Right forelimb (tissue), 1 donor: ENCODE data around the gene WDR3.
"Not testable (repeated sequence)": the region's sequence is repeated elsewhere in the genome, so short reads cannot be mapped to it uniquely, and the experiment has no call there.

ENCODE experiments used
- DNase-seq: peaks from one replicate; pipeline ENCODE4 v3.0.0-alpha.2; 2018

Gene WDR3

DNA sequence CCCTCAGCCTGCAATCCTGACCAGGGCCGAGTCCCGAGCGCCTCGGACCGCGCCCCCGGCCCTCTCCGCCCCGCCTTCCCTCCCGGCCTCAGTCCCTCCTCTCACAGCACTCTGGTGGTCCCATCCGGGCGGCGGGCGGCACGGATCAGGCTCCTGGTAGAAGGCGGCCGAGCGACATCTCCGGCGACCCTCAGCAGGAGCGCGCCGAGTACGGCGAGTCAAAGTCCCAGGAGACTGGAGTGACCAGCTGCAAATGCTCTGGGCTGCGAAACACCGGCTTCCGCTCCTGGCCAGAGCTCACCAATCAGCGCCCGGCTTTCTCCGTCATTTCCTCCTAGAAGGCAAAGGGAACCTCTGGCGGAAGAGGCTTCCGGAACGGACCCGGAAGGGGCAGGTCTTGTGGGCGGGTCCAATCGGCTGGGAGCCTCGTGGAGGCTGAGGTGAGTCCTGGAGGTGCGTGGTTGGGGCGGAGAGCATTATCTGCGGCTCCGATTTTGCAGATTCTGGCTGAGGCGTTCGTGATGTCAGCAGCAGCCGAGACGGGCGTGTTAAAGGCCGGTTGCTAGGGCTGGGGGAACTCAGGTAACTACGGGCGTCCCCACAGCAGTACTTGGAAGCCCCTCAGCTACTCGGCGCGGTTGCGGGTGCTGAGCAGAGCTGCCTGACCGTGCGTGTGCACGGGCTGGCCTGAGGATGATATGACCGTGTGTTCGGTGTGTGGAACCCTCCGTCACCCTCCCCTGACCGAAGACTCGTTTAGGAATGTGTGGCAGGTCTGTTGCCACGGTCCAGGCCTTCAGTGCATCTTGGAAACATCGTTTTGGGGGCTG lies at the start of gene WDR3, which contains the start of gene GDAP2:
Gene WDR3, plus strand, starts transcription at position 397 of the 830 bp plus-strand sequence. CDS start 3,581 bp downstream, outside the sequence.
Gene GDAP2, minus strand, starts transcription at position 279 of the 830 bp plus-strand sequence. CDS start 9,264 bp downstream, outside the sequence.
- DNase-seq: peak; percentile 96

GRCh38 chr1:117883616-117884015 lies 45.9 kb upstream of the WDR3 start:
- DNase-seq: no peak

- no peak for DNase-seq
These were observed 43.3 kb upstream of the WDR3 start for GRCh38 chr1:117886101-117886795.

- DNase-seq: no peak
These were observed 39.1 kb upstream of the WDR3 start for GRCh38 chr1:117890452-117890851.

GRCh38 chr1:117892512-117892911 lies 37.0 kb upstream of the WDR3 start:
- no peak for DNase-seq

DNA sequence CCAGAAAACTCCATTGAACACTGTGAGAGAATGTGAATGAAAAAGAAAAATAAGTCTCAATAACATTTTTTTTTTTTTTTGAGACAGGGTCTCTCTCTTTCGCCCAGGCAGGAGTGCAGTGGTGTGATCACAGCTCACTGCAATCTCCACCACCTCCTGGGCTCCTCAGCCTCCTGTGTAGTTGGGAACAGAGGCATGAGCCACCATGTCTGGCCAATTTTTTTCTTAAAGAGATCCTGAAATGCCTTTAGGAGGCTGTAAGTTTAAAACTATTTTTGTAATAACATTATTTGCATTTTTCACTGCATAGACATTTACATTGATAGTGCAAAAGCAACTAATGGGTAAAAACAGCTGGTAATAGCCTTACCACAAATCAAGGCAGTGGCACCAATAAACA lies 35.5 kb upstream of the WDR3 start:
- DNase-seq: no peak

GRCh38 chr1:117895482-117896114 lies 33.9 kb upstream of the WDR3 start:
- peak; percentile 67 for DNase-seq

- DNase-seq: no peak
These were observed 32.0 kb upstream of the WDR3 start for GRCh38 chr1:117897551-117897950.

- no peak for DNase-seq
These were observed 29.7 kb upstream of the WDR3 start for GRCh38 chr1:117899801-117900200.

GRCh38 chr1:117902944-117903343 lies 26.6 kb upstream of the WDR3 start:
- DNase-seq: no peak

DNA sequence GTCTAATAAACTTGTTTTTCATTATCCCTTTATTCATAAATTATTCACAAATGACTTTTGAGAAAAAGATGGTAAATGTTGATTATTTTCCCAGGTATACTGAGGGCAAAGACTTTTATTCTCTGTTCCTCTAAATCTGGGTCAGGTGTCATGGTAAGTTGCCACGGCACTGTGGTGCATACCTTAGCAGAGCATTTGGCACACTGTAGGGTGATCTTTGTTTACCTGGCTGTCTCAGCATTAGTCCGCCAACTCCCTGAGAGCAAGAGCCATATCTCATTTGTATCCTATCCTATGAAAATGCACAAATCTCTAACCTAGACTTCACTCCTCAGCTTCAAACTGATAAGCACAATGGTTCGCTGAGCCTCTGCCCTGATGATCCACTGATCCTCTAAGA lies 25.1 kb upstream of the WDR3 start:
- no peak for DNase-seq

DNA sequence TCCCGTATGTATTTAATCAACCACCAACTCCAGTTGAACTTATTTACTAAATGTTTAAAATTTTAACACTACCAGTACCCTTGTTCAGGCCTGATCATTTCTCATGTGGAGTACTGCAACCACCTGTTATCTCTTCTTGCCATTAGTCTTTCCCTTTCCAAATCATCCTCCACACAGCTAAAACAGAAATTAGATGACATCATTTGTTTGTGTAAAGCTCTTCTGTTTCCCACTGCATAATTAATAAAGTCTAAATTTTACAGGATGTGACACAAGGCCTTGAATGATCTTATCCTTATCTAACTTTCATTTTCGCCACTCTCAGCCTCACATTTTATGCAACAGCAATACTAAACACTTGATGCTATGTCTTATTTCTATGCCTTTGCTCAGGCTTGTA lies 24.5 kb upstream of the WDR3 start:
- no peak for DNase-seq

DNA sequence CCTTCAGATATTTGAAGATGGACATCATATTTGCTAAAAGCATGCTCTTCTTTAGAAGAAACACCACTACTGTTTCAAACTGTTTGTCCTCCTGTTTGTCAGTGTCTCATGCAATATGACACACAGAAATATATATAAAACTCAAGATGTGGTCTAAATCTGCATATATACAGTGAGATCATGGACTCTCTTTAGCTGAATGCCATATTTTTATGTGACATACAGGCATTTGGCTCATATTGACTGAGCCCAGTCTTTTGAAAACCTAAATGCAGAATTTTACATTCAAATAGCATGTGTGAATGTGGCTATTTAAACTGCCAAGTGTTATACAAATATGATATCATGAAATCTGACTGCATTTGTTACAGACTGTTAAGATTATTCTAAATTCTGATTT lies 18.5 kb upstream of the WDR3 start:
- no peak for DNase-seq

- DNase-seq: no peak
These were observed 10.2 kb upstream of the WDR3 start for GRCh38 chr1:117919376-117919775.

DNA sequence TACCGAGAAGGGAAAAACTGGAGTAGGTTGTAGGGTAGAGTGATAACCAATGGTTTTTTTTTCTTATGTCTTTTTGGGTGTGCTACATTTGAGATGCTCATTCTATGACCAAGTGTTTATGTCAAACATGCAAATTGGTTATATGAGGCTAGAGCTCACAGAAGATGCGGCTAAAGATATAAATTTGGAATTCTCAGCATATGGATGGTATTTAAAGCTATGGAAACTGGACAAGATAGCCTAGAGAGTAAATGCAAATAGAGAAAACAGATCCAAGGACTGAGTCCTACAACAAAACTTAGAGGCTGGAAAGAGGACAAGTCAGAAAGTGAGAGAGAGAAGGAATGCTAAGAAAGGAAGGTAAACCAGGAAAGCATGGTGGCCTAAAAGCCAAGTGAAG lies 7.5 kb upstream of the WDR3 start:
- no peak for DNase-seq

- DNase-seq: not testable (repeated sequence)
These were observed 6.8 kb upstream of the WDR3 start for GRCh38 chr1:117922717-117923116.

- DNase-seq: no peak
These were observed 3.6 kb upstream of the WDR3 start for GRCh38 chr1:117925981-117926380.

GRCh38 chr1:117928881-117929342 lies 627 bp upstream of the WDR3 start:
- no peak for DNase-seq

- no peak for DNase-seq
These were observed 571 bp downstream of the WDR3 start for GRCh38 chr1:117930173-117930447.

GRCh38 chr1:117930484-117930883 lies 945 bp downstream of the WDR3 start:
- no peak for DNase-seq

- DNase-seq: no peak
These were observed 3.0 kb downstream of the WDR3 start for GRCh38 chr1:117932576-117932975.

GRCh38 chr1:117933769-117934168 lies 4.2 kb downstream of the WDR3 start:
- DNase-seq: no peak

DNA sequence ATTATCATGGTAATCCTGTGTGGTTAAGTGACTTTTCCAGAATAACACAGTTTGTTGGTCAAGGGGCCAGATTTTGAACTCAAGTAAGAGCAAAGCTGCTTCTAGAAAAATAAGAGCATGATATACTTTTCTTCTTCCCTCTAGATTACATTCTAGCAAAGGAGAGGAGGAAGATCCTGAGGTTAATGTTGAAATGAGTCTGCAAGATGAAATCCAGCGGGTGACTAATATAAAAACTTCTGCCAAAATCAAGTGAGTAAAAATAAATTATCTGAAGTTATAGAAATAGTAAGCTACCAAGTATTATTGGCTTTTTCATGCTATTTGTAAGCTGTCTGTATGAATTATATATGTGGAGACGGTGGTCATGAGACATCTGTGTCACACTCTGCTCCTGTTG lies 12.8 kb downstream of the WDR3 start:
- no peak for DNase-seq

GRCh38 chr1:117952386-117952785 lies 22.8 kb downstream of the WDR3 start:
- no peak for DNase-seq
